HCT116 (cell line): Measurements from ENCODE around the gene SH3TC1. TPM values are rescaled to one million over a fixed set of nuclear protein-coding genes. Genes with fewer than 3 reads are reported as not detected.

Experiments
- ATAC-seq: fragments of 200-7000 bp; cut with Tn5 transposase; 2 replicates; pipeline ENCODE4 v1.9.1; 2020; ENCODE audit warnings: mild to moderate bottlenecking, moderate library complexity
- BruUV-seq: library from RNA; stranded (reverse); fragments of 400-500 nt; replicated peaks from 2 replicates; lab custom pipeline; 2021; lab: Mats Ljungman, UMichigan
- CTCF ChIA-PET: fragments of 300-600 bp; sonication (Branson Sonifier 250); formaldehyde crosslinking; loops from one replicate; lab custom pipeline; 2021; ENCODE audit warnings: antibody characterized with exemption; lab: Charles Lee
- POLR2A ChIA-PET: fragments of 300-600, 350-600 bp; sonication (Branson Sonifier 250); formaldehyde crosslinking; loops from one replicate; lab custom pipeline; 2021; ENCODE audit warnings: antibody characterized with exemption; lab: Charles Lee
- RAD21 ChIA-PET, 2 experiments: fragments of 300-600 bp; sonication (Branson Sonifier 250); formaldehyde crosslinking; loops; one replicate each; lab custom pipeline; 2023; ENCODE audit warnings: low total read pairs in 2 of 2; ENCODE audit not compliant: uncharacterized antibody in 2 of 2, unreplicated experiment in 2 of 2, low non-redundant PET in 1 of 2; lab: Charles Lee
- DNase-seq: peaks from one replicate; pipeline ENCODE4 v3.0.0-alpha.2; 2010; ENCODE audit warnings: low read depth, low spot score
- H2AFZ ChIP-seq: fragments of 200-600 bp; shearing (Covaris generic), sonication (generic); 2 replicates; pipeline ENCODE4 v1.6.1; 2017; ENCODE audit warnings: low read depth, mixed run types, mixed read lengths, antibody characterized with exemption, low read length; ENCODE audit not compliant: poor library complexity, severe bottlenecking
- H3K27ac ChIP-seq: 2 replicates; pipeline ENCODE4 v1.5.1; 2012; ENCODE audit warnings: low read depth, low read length
- H3K27me3 ChIP-seq: fragments of 200-600 bp; sonication (generic); 2 replicates; pipeline ENCODE4 v1.6.1; 2016; ENCODE audit warnings: mixed run types, low read length, mixed read lengths; ENCODE audit not compliant: insufficient read depth
- H3K36me3 ChIP-seq, 2 experiments: fragments of 200-500 bp in 1 of 2; fragments of 200-600 bp in 1 of 2; sonication (Bioruptor generic) in 1 of 2; sonication (generic) in 1 of 2; 2 replicates each; pipeline versions ENCODE4 v1.5.1 to v1.6.1; 2014 to 2016; ENCODE audit warnings: low read length in 2 of 2, inconsistent platforms in 1 of 2, mixed read lengths in 1 of 2, mixed run types in 1 of 2; ENCODE audit not compliant: insufficient read depth in 2 of 2, control insufficient read depth in 1 of 2
- H3K4me1 ChIP-seq, 2 experiments: fragments of 200-600 bp in 1 of 2; sonication (generic) in 1 of 2; 2 replicates each; pipeline versions ENCODE4 v1.5.1 to v1.6.1; 2012 to 2017; ENCODE audit warnings: low read length in 2 of 2, inconsistent platforms in 1 of 2, mild to moderate bottlenecking in 1 of 2, mixed read lengths in 1 of 2, mixed run types in 1 of 2, moderate library complexity in 1 of 2; ENCODE audit not compliant: insufficient read depth in 2 of 2, control insufficient read depth in 1 of 2
- H3K4me2 ChIP-seq: fragments of 200-600 bp; sonication (generic); 2 replicates; pipeline ENCODE4 v1.6.1; 2017; ENCODE audit warnings: mixed run types, low read length, mixed read lengths
- H3K4me3 ChIP-seq, 2 experiments: fragments of 200-600 bp in 1 of 2; sonication (generic) in 1 of 2; replicated peaks in 1 of 2; 2 replicates each; pipeline ENCODE4 v1.5.1; 2011 to 2016; ENCODE audit warnings: low read length in 2 of 2, control low read depth in 1 of 2, low read depth in 1 of 2, mild to moderate bottlenecking in 1 of 2, mixed read lengths in 1 of 2, mixed run types in 1 of 2
- H3K79me2 ChIP-seq: fragments of 200-600 bp; sonication (generic); 2 replicates; pipeline ENCODE4 v1.6.1; 2017; ENCODE audit warnings: mild to moderate bottlenecking, mixed run types, low read length, moderate library complexity, mixed read lengths; ENCODE audit not compliant: insufficient read depth
- H3K9ac ChIP-seq: fragments of 200-600 bp; sonication (generic); 2 replicates; pipeline ENCODE4 v1.6.1; 2016; ENCODE audit warnings: low read length, mixed read lengths
- H3K9me2 ChIP-seq: fragments of 200-600 bp; sonication (generic), shearing (Covaris generic); 2 replicates; pipeline ENCODE4 v1.6.1; 2017; ENCODE audit warnings: mixed run types, mild to moderate bottlenecking, moderate library complexity; ENCODE audit not compliant: insufficient read depth
- H3K9me3 ChIP-seq, 2 experiments: fragments of 200-500 bp in 1 of 2; fragments of 200-600 bp in 1 of 2; sonication (Bioruptor generic) in 1 of 2; sonication (generic) in 1 of 2; 2 replicates each; pipeline ENCODE4 v1.6.1; 2014 to 2017; ENCODE audit warnings: low read length in 2 of 2, mixed read lengths in 2 of 2, inconsistent platforms in 1 of 2, low read depth in 1 of 2, mild to moderate bottlenecking in 1 of 2, mixed run types in 1 of 2, moderate library complexity in 1 of 2; ENCODE audit not compliant: control insufficient read depth in 1 of 2, insufficient read depth in 1 of 2
- H4K20me1 ChIP-seq: fragments of 200-600 bp; sonication (generic), shearing (Covaris generic); 2 replicates; pipeline ENCODE4 v1.6.1; 2017; ENCODE audit warnings: mixed run types, mild to moderate bottlenecking, moderate library complexity; ENCODE audit not compliant: insufficient read depth
- CEBPB ChIP-seq: IDR thresholded peaks from 2 replicates; pipeline ENCODE4 v1.6.1; 2012; ENCODE audit warnings: low read depth
- EGR1 ChIP-seq: IDR thresholded peaks from 2 replicates; pipeline ENCODE4 v1.6.1; 2012; ENCODE audit warnings: low read depth
- ELF1 ChIP-seq: IDR thresholded peaks from 2 replicates; pipeline ENCODE4 v1.6.1; 2012; ENCODE audit warnings: low read depth, borderline replicate concordance
- EZH2phosphoT487 ChIP-seq: fragments of 200-600 bp; IDR thresholded peaks from 2 replicates; pipeline ENCODE4 v1.6.1; 2018; ENCODE audit warnings: antibody characterized with exemption, borderline replicate concordance
- intact Hi-C: fragments of 100-400 bp; cut with micrococcal nuclease; formaldehyde crosslinking; loops from 2 replicates; pipeline ENCODE4 v1.10.0; 2022
- total RNA-seq: library from RNA; stranded (reverse); gene quantifications from one replicate; pipeline ENCODE4 v1.2.1, GENCODE V29; 2021; ENCODE audit not compliant: unreplicated experiment

SH3TC1 gene
- total RNA-seq, 1 experiment from 2014 or later, result 12.5 TPM

- no peaks in the 10 kb centered on the region for H3K9me2 ChIP-seq
- ChIA-PET CTCF (interaction anchor here (2.5 kb wide), 1 partner anchor 8 kb away, joined by 12 read pairs; no protein-coding TSS in a partner anchor), POLR2A (no interaction called here), RAD21 (no interaction called here)
- H3K9me3 ChIP-seq, result peaks cover 0 to 9% of the 10 kb centered on the region in 2 experiments; a peak in 1 of 4 replicates
- intact Hi-C loops, result no loop called here
- H3K27me3 ChIP-seq, result 0 out of 2 replicates have a peak, but pooled peaks cover 5% of the 10 kb centered on the region
- BruUV-seq, result no TSS peak
- no peak overlapping the region for H2AFZ ChIP-seq
- H3K4me3 ChIP-seq, result no peak overlapping the region
- no peaks in the 10 kb centered on the region for H3K79me2 ChIP-seq
- H3K27ac ChIP-seq, result no peak overlapping the region
- no peak overlapping the region for H3K4me2 ChIP-seq
- H3K4me1 ChIP-seq, result peaks cover under 1 to 7% of the 10 kb centered on the region in 2 experiments; a peak in 3 of 4 replicates
- no peaks in the 10 kb centered on the region for H3K36me3 ChIP-seq
- ATAC-seq (no peak), DNase-seq (no peak)
- H4K20me1 ChIP-seq, result no peaks in the 10 kb centered on the region
- no peak overlapping the region for H3K9ac ChIP-seq
- TF ChIP-seq ELF1 (no peak), EGR1 (no peak)
Measured at GRCh38 chr4:8168832-8169598, 30.1 kb upstream of the SH3TC1 start.

GRCh38 chr4:8169763-8170162 is 29.3 kb upstream of the SH3TC1 start:
- BruUV-seq, result no TSS peak
- ChIA-PET POLR2A (no interaction called here), CTCF (no interaction called here), RAD21 (no interaction called here)
- Histone ChIP-seq H3K36me3 (no peaks in the 10 kb centered on the region), H3K9me2 (no peaks in the 10 kb centered on the region), H3K4me2 (no peak overlapping the region), H3K27ac (no peak overlapping the region), H4K20me1 (no peaks in the 10 kb centered on the region), H3K4me1 (no peaks in the 10 kb centered on the region), H3K9ac (no peak overlapping the region), H3K9me3 (peaks cover 0 to 9% of the 10 kb centered on the region in 2 experiments; a peak in 1 of 4 replicates), H3K4me3 (no peak overlapping the region), H3K79me2 (no peaks in the 10 kb centered on the region), H3K27me3 (0 out of 2 replicates have a peak, but pooled peaks cover 5% of the 10 kb centered on the region), H2AFZ (no peak overlapping the region)
- ATAC-seq (no peak), DNase-seq (no peak)
- intact Hi-C loops, result no loop called here
- TF ChIP-seq CEBPB (no peak), EZH2phosphoT487 (no peak)
